NCI-H510A treated with DMSO at 0.1 percent for 48 hours (cell line): ENCODE data around the gene SH3BP1.
A peak's percentile ranks its signal among the peaks of the same experiment; 100 is the strongest.
"Not testable (repeated sequence)": the region's sequence is repeated elsewhere in the genome, so short reads cannot be mapped to it uniquely, and the experiment has no call there.

ENCODE experiments used
- DNase-seq: peaks from one replicate; lab custom pipeline; 2025; lab: John Stamatoyannopoulos, UW

Gene SH3BP1

GRCh38 chr22:37633625-37634416 is 5.6 kb upstream of the SH3BP1 start:
- DNase-seq: no peak

GRCh38 chr22:37634417-37634924 is 5.0 kb upstream of the SH3BP1 start:
- no peak for DNase-seq

GRCh38 chr22:37635157-37635556 is 4.3 kb upstream of the SH3BP1 start:
- no peak for DNase-seq

- no peak for DNase-seq
These were observed 3.1 kb upstream of the SH3BP1 start for GRCh38 chr22:37636186-37636948.

- no peak for DNase-seq
These were observed 2.6 kb upstream of the SH3BP1 start for GRCh38 chr22:37636949-37637273.

- DNase-seq: no peak
These were observed 939 bp upstream of the SH3BP1 start for GRCh38 chr22:37638391-37639069.

GRCh38 chr22:37639771-37640590 is 512 bp downstream of the SH3BP1 start:
- DNase-seq: no peak

GRCh38 chr22:37640591-37641560 is 1.4 kb downstream of the SH3BP1 start:
- DNase-seq: no peak

- DNase-seq: no peak
These were observed 2.1 kb downstream of the SH3BP1 start for GRCh38 chr22:37641561-37641949.

GRCh38 chr22:37643225-37643847 is 3.9 kb downstream of the SH3BP1 start:
- peak; percentile 16 for DNase-seq

GRCh38 chr22:37647317-37647716 is 7.8 kb downstream of the SH3BP1 start:
- no peak for DNase-seq

GRCh38 chr22:37647928-37648327 is 8.5 kb downstream of the SH3BP1 start:
- no peak for DNase-seq

GRCh38 chr22:37650463-37651136 is 11.1 kb downstream of the SH3BP1 start:
- no peak for DNase-seq

- no peak for DNase-seq
These were observed 15.2 kb downstream of the SH3BP1 start for GRCh38 chr22:37654563-37655251.

GRCh38 chr22:37655252-37655563 is 15.7 kb downstream of the SH3BP1 start:
- DNase-seq: no peak

- not testable (repeated sequence) for DNase-seq
These were observed 17.1 kb downstream of the SH3BP1 start for GRCh38 chr22:37656583-37656982.

GRCh38 chr22:37657590-37658132 is 18.2 kb downstream of the SH3BP1 start:
- no peak for DNase-seq

GRCh38 chr22:37658133-37659065 is 18.9 kb downstream of the SH3BP1 start, which contains the start of gene PDXP:
Gene PDXP, plus strand, starts transcription at chr22:37658723. Its CDS starts 60 bp downstream, at chr22:37658783.
- DNase-seq: peak; percentile 93
